ENCODE results near the gene DENND4B.
"Not testable (repeated sequence)": the region's sequence is repeated elsewhere in the genome, so short reads cannot be mapped to it uniquely, and the experiment has no call there.

DENND4B gene

DNA sequence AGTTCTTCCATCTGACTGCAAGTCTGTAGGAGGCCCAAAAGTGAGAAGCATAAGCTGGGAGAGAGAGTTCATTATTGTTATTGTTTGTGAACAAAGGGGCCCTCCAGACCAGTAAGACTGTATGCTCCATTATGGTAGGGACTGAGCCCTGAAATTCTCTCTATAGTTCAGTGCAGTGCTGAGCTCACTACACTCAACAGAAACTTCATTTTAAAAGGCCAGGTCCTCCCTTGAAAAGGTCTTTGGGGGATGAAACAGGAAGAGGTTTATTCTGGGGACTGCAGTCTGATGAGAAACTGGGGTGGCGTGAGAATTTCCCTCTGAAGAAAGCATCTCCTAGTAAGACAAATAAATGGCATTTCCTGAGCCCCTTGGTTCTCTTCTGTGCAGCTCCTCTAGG, 18.3 kb downstream of the DENND4B start:
- no peak for DNase-seq (ENCODE audit: low spot score)

DNA sequence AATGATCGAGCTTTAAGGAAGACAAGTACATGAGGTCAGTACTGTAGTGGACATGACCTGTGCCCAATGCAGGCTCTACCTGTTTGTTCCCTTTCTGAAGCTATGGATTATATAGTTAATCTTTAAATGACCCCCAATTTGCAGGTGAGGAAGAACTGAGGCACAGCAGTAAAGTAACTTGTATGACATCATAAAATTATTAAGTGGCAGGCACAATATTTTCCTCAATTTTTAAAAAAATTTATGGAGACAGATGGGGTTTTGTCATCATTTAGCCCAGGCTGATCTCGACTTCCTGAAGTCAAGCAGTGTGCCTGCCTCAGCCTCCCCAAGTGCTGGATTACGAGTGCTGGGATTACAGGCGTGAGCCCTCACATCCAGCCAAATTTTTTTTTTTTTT, 20.1 kb downstream of the DENND4B start:
- DNase-seq (ENCODE audit: low spot score) = no peak

DNA sequence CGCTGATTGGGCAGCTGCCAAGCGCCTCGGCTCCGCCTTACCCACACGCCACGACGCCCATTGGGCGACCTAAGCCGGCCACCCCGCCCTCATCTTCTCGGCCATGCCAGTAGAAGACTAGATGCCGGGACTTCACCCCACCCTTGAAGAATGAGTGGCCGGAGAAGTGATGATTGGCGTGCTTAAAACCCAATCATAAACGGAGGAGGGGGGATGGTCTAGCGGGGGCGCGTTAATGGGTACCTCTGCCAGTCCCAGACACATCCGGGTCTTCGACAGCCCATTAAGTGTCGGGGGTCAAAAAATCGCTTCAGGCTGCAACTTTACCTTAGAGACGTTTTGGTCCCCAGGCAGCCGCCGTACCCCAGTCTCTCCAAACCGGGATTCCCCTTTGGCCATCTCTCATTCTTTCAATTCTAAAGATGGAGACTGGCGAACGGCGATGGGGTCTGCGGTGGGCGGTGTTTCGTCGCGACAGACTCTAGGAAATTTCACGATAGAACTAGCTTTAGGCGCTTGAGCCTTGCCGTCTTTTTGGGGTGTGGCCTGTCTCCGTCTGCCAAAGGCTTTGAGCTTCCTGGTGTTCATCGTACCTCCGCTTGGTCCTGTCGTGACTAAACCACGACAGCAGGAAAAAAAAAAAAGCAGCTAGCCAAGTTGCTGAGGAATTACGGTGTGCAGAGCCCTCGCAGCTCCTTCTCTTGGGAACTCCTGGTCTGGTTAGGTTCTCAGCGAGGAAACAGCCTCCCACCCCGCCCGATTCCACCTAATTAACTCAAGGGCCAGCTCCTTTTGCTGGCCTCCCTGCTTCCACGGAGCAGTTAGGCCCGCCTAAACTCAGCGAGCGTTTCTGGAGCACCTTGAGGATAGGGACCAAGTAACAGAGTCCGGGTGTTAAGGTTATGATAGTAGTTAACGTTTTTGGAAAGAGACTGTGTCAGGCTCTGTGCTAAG, 23.3 kb downstream of the DENND4B start, which contains the start of gene GATAD2B:
Gene GATAD2B, minus strand, starts transcription at position 1 of the 954 bp plus-strand sequence. CDS start 94,625 bp downstream, outside the sequence.
- DNase-seq (ENCODE audit: low spot score) = peak; percentile 98

DNA sequence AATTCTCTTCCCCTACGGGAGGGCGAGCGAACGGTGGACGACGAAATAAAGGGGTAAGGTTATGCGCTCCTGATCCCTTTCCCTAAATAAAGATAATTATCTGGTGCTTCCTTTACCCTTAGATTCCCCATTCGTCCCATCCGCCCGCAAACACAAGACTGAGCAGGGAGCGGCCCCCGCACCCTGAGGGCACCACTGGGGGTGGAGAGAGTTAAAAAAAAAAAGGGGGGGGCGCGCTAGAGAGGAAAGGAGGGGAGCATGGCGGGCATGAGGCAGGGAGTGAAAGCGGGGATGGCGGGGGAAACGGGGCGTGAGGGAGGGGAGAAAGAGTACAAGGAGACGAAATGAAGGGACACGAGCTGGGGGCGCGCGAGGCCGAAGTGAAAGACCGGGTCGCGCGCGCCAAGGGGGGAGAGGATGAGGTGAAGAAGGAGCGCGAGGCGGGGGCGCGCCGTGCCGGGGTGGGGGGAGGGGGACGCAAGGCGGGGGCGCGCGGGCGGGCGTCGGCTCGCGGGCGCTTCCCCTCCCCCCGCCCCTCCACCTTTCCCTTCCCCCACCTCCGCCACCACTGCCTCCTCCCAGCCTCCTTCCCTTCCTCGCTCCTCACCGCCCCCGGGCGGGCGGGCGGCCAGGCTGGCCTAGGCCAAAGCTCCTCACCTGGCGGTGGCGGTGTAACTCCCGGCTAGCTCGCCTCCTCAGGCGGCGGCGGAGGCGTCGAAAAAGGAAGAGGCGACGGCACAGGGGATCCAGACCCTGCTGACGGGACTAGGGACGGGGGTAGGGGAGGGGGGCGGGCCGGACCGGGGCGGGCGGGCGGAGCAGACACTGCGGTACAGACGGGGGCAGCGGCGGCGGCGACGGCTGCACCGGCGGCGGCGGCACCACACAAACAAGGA, 24.2 kb downstream of the DENND4B start:
- DNase-seq (ENCODE audit: low spot score) = peak; percentile 90

DNA sequence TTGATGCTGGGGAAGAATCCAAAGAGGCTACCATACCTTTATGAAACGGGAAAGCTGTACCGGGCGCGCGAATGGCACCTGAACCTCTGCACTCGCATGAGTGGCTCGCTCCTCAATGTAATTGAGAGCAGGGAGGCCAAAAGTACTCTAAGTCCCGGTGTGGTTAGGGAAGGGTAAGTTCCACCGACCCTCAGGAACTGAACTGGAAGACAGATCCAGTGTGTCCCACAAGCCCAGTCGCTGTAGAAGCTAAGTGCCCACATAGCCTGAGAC, 24.8 kb downstream of the DENND4B start:
- peak; percentile 38 for DNase-seq (ENCODE audit: low spot score)

DNA sequence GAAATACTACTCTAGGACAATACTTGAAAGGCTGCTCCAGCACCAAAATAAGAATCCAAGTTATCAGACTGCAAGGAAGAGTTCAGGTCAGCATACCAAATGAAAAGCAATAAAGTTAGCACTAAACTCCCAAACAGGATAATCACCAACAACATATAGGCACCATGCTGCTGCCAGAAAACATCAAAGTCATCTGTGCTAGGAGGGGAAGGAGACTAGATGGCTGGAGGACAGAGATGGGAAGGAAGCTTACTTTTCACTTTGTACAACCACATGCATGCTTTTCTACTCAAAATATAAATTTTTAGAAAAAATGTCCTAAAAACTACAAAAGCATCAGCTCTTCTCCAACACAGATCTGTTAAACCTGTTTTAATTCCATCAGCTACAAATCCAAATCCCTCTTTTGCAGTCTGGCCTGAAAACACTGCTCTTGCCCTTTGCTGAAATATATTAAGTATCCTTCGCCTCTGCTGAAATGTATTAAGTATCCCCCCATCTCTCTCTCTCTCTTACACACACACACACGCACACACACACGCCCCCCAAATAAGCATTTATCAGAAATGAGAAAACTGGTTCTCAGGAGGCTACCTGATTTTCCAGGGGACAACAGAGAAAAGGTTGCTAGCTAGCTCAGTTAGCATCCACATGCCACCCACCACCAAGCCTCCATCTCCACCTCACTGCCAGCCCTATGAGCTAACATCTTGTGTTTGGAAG, 25.3 kb downstream of the DENND4B start:
- no peak for DNase-seq (ENCODE audit: low spot score)

DNA sequence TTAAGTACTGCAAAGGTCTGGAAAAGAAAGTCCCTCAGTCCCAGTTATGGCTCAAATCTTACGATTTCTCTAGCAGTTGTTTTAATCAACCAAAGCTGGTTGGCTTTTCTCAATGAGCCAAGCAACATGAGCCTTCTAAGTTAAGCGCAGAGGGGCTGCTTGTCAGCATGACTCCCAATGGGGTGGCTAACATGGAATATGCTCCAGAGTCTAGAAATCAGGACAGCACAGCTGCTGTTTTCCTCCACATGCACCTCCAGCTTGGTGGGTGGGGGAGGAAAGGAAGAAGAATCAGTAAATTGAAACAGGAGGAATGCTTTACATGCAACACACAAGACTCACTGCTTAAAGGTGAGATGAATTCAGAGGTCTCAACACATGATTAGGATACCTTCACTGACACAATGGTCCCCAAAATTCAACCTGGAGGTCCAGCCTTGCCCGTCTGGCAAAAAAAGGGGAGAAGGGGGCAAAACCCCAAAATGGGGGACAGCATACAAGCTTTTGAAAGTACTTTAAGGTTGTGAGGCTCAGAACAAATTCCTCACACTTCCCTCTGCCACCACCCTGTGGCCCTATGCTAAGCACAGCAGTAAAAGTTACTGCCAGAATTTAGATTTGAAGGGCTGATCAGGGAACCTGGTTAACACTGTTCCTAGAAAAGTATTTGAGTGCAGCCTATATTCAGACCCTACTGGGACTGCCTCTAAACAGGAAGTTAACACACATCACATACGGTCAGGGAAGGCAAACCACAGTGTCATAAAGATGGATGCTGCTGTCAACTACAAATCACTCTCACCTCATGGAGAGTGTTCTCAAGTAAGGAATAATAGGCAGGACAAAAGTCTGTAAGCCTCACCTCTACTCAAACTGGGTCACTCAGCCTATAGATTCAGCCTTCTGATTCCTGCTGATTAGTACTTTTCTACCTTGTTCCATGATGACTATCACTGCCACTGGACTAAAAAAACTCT, 26.4 kb downstream of the DENND4B start:
- peak; percentile 37 for DNase-seq (ENCODE audit: low spot score)

DNA sequence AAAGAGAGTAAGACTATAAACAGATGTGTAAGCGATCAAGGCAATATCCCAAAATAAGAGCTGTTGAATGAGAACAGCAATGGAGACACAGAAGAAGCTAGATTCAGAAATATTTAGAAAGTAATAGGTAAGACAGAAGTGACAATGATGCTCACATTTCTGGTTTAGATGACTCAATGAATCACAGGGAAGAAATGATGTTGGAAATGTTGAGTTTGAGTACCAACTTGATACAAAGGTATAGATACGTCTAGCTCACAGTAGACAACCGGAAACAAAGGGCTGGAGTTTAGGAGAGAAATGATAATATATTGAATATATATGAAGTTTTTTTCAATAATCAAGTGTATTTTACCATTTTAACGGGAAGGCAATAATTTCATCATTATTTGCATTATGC, 30.2 kb downstream of the DENND4B start:
- no peak for DNase-seq (ENCODE audit: low spot score)

DNA sequence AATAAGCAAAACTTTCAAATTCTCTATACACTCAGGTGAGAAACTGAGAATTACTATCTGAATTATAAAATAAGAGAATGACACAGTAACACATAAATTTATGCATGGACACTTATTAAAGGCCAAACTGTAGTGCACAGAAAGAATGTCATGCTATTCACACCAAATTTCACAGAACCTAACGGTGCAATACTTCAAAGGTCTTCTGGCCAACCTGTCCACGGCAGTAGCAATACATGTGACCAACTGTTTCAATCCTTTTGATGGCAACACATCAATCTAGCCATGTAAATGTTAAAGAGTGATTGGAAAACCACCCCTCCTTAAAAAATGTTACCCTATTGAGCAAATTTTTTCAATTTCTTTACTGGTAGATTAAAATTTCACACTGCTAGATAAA, 34.2 kb downstream of the DENND4B start:
- DNase-seq (ENCODE audit: low spot score) = no peak

DNA sequence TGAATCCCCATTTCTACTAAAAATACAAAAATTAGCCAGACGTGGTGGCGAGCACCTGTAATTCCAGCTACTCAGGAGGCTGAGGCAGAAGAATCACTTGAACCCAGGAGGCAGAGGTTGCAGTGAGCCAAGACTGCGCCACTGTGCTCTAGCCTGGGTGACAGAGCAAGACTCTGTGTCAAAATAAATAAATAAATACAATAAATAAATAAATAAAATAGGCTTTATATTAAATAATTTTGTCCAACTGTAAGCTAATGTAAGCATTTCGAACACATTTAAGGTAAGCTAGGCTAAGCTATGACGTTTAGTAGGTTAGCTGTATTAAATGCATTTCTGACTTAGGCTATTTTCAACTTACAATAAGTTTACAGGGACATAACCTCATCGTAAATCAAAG, 36.0 kb downstream of the DENND4B start:
- not testable (repeated sequence) for DNase-seq (ENCODE audit: low spot score)

DNA sequence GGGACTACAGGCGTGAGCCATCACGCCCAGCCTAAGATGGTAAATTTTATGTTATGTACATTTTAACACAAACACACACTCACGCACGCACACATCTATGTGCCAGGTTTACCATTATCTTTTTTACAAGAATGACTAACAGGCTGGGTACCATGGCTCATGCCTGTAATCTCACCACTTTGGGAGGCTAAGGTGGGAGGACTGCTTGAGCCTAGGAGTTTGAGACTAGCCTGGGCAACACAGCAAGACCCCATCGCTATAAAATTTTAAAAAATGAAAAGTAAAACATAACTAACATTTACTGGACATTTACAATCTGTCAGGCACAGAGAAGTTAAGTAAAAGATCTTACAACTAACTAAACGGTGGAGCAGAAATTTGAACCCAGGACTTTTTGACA, 38.4 kb downstream of the DENND4B start:
- no peak for DNase-seq (ENCODE audit: low spot score)

DNA sequence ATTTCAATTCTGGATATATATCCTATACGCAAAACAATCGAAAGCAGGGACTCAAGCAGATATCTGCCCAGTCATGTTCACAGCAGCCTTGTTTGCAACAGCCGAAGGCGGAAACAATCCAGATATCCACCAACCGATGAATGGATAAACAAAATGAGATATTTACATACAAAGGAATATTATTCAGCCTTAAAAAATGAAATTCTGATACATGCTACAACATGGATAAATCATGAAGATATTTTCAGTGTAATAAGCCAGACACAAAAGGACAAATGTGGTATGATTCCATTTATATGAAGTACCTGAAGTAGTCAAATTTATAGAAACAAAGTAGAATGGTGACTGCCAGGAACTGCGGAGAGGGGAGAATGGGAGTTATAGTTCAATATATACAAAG, 39.4 kb downstream of the DENND4B start:
- DNase-seq (ENCODE audit: low spot score) = no peak

DNA sequence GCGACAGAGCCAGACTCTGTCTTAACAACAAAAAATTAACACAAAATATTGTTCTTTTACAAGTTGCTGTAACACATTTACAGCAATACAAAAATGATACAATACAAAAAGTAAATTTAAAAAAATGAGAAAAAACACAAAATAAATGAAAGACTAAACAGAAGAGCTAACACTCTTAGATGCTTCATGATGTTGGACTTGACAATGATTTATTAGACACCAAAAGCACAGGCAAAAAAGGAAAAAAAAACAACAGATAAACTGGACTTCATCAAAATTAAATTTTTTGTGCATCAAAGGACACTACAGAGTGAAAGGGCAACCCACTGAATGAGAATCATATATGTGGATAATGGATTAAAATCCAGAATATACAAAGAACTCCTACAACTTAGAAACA, 40.1 kb downstream of the DENND4B start:
- no peak for DNase-seq (ENCODE audit: low spot score)

DNA sequence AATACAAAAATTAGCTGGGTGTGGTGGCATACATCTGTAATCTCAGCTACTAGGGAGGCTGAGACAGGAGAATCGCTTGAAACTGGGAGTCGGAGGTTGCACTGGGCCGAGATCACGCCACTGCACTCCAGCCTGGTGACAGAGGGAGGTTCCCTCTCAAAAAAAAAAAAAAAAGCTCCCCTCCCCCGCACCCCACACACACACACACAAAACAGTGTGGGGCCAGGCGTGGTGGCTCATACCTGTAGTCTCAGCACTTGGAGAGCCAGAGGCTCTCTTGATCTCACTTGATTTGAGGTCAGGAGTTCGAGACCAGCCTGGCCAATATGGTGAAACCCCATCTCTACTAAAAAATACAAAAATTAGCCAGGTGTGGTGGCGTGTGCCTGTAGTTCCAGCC, 40.6 kb downstream of the DENND4B start:
- not testable (repeated sequence) for DNase-seq (ENCODE audit: low spot score)

DNA sequence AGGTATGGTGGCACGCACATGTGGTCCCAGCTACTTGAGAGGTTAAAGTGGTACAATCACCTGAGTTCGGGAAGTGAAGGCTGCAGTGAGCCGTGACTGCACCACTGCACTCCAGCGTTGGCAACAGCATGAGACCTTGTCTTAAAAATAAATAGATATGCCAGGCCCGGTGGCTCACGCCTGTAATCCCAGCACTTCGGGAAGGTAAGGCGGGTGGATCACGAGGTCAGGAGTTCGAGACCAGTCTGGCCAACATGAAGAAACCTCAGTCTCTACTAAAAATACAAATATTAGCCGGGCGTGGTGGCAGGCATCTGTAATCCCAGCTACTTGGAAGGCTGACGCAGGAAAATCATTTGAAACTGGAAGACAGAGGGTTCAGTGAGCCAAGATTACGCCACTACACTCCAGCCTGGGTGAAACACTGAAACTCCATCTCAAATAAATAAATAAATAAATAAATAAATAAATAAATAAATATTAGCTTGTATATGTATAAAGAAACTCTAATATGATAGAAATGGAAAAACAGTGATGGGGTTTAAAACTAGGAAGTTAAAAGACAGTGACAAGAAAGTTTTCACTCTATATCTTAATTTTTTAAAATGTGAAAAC, 42.6 kb downstream of the DENND4B start:
- DNase-seq (ENCODE audit: low spot score) = no peak

DNA sequence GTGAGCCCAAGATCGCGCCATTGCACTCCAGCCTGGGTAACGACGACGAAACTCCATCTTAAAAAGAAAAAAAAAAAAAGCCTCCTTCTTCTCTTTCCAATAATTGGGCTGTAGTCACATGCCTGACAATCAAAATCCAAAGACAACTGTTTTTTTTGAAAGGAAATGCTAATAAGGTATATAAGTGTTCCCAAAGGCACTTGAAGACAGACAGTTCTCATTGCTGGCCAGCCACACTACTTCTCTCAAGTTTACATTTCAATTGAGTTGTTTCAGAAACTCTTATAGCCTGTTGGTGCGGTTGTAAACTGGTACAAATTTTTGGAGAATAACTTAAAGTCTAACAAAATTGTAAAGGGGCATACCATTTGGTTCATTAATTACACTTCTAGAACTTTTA, 47.0 kb downstream of the DENND4B start:
- no peak for DNase-seq (ENCODE audit: low spot score)

DNA sequence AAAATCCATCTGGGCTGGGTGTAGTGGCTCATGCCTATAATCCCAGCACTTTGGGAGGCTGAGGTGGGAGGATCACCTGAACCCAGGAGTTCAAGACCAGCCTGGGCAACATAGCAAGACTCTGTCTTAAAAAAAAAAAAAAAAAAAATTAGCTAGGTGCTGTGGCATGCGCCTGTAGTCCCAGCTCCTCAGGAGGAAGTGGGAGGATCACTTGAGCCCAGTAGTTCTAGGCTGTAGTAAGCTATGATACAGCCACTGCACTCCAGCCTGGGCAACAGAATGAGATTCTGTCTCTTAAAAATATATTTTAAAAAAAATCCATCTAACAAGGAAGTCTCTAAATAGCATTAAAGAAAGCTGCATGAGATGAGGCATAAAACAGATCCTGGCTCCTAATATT, 50.7 kb downstream of the DENND4B start:
- DNase-seq (ENCODE audit: low spot score) = not testable (repeated sequence)

DNA sequence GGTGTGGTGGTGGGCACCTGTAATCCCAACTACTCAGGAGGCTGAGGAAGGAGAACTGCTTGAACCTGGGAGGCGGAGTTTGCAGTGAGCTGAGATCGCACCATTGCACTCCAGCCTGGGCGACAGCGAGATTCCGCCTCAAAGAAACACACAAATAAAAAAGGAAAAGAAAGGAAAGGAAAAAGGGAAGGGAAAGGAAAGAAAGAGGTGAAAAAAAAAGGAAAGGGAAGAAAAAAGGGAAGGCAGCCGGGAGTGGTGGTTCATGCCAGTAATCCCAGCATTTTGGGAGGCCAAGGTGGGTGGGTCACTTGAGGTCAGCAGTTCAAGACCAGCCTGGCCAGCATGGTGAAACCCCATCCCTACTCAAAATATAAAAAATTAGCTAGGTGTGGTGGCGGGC, 55.5 kb downstream of the DENND4B start:
- not testable (repeated sequence) for DNase-seq (ENCODE audit: low spot score)

DNA sequence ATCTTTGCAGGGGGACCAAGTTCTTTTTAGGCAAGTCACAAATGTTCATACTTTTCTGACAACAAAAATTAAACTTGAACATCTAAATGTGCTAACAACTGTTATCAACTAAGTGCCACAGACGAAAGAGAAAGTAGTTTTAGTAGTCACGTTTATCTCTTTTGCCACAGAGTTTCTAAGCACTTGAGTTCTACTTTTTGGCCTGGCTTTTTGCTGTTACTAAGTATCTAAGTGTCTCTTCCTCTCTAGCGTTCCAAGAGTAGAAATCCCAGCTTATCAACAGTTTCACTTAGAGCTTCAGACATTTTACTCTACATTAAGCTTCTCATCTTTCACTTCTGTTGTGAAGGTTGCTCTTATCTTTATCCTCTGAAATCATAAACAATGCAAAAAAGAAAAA, 58.0 kb downstream of the DENND4B start:
- DNase-seq (ENCODE audit: low spot score) = no peak

DNA sequence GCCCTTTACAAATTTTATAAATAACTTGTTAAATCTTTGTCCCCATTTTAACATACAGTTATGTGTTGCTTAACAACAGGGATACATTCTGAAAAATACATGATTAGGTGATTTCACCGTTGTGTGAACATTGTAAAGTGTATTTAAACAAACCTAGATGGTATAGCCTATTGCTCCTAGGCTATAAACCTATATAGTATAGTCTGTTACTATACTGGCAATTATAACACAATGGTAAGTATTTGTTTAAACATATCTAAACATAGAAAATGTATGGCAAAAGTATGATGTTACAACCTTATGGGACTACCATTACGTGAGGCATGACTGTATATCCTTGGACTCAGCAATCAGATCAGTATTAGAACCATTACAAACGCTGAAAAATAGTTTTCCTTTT, 60.4 kb downstream of the DENND4B start:
- DNase-seq (ENCODE audit: low spot score) = no peak

DNA sequence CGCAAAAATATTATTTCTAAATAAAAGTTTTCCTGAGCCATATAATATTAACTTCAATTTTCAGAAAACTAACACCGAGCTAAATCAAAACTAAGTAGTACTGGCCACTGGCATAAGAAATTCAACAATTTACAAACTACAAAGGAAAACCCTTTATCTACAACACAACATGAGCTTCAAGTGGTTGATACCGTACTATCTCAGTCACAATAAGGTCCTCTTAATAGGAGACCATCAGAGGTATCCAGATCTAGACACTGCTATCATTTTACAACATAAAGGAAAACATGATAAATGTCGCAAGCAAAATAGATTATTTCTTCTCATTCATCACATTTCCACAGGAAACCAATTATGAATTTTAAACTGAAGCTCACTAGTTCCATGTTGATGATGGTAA, 63.3 kb downstream of the DENND4B start:
- DNase-seq (ENCODE audit: low spot score) = no peak

Data from D341Med (cell line).